Measurements from ENCODE around the gene SAMD13.
A peak's percentile ranks its signal among the peaks of the same experiment; 100 is the strongest.

SAMD13 gene

DNA sequence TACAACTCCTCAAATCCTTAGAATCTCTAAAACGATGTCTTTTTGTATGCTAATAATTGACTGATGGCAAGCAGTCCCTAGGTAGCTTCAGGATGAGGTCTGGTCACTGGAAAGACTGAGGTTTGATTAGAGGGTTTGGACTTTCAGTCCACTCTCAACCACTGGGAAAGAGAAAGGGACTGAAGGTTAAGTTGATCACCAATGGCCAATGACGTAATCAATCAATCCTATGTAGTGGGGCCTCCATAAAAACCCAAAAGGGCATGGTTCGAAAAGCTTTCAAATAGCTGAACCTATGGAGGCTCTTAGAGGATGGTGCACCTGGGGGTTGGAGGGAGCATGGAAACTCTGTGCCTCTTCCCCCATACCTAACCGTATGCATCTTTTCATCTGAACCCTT is 57.2 kb downstream of the SAMD13 start:
- Histone ChIP-seq H3K9me3 (ENCODE audit: control insufficient read depth in 2 of 2, low read length in 2 of 2) (no peaks in the 10 kb centered on the region), H3K27ac (ENCODE audit: low read length) (no peak overlapping the region), H3K36me3 (ENCODE audit: control insufficient read depth in 2 of 2, insufficient read depth in 2 of 2, low read length in 2 of 2) (no peaks in the 10 kb centered on the region), H3K4me3 (ENCODE audit: low read length in 2 of 2) (no peak overlapping the region), H3K27me3 (ENCODE audit: control insufficient read depth in 1 of 2, insufficient read depth in 2 of 2, low read length in 2 of 2) (no peaks in the 10 kb centered on the region), H3K9ac (ENCODE audit: low read length in 2 of 2) (no peak overlapping the region), H3K4me1 (ENCODE audit: control insufficient read depth, insufficient read depth, low read length) (peaks cover 4% of the 10 kb centered on the region)

DNA sequence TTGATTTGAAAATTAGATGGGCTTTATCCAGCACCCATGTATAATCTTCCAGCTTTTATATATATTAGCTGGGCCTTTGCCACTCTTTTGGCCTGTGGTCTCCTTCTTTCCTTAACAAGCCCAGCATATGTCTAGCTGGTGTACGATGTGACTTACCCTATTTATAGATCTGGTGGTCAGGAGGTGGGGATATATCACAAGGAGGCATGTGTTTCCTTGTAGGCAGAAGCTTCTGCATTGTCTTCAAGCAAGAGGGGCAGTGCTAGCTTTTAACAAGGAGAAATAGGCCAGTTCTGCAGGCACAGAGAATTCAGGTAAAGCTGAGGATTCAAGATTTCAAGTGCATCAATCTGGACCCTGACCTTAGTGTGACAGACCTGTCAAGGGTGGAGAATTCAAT is 58.8 kb downstream of the SAMD13 start:
- no peak overlapping the region for H3K9ac ChIP-seq (ENCODE audit: low read length in 2 of 2)
- no peaks in the 10 kb centered on the region for H3K36me3 ChIP-seq (ENCODE audit: control insufficient read depth in 2 of 2, insufficient read depth in 2 of 2, low read length in 2 of 2)
- no peaks in the 10 kb centered on the region for H3K27me3 ChIP-seq (ENCODE audit: control insufficient read depth in 1 of 2, insufficient read depth in 2 of 2, low read length in 2 of 2)
- no peaks in the 10 kb centered on the region for H3K4me1 ChIP-seq (ENCODE audit: control insufficient read depth, insufficient read depth, low read length)
- no peaks in the 10 kb centered on the region for H3K9me3 ChIP-seq (ENCODE audit: control insufficient read depth in 2 of 2, low read length in 2 of 2)
- H3K27ac ChIP-seq (ENCODE audit: low read length) = no peak overlapping the region
- H3K4me3 ChIP-seq (ENCODE audit: low read length in 2 of 2) = no peak overlapping the region

DNA sequence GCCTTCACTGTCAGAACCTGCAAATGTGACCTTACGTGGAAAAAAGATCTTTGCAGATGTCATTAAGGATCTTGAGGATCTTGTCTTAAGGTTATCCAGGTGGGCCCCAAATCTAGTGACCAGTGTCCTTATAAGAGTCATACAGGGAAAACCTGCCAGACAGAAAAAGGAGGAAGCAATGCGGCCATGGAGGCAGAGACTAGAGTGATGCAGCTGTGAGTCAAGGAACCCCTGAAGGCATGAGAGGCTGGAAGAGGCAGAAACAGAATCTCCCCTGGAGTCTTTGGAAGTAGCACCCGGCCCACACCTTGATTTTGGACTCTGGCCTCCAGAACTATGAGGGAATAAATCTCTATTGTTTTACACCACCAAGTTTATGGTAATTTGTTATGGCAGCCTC is 60.3 kb downstream of the SAMD13 start:
- Histone ChIP-seq H3K36me3 (ENCODE audit: control insufficient read depth in 2 of 2, insufficient read depth in 2 of 2, low read length in 2 of 2) (no peaks in the 10 kb centered on the region), H3K9me3 (ENCODE audit: control insufficient read depth in 2 of 2, low read length in 2 of 2) (no peaks in the 10 kb centered on the region), H3K9ac (ENCODE audit: low read length in 2 of 2) (no peak overlapping the region), H3K27me3 (ENCODE audit: control insufficient read depth in 1 of 2, insufficient read depth in 2 of 2, low read length in 2 of 2) (no peaks in the 10 kb centered on the region), H3K4me1 (ENCODE audit: control insufficient read depth, insufficient read depth, low read length) (no peaks in the 10 kb centered on the region), H3K4me3 (ENCODE audit: low read length in 2 of 2) (no peak overlapping the region), H3K27ac (ENCODE audit: low read length) (no peak overlapping the region)

DNA sequence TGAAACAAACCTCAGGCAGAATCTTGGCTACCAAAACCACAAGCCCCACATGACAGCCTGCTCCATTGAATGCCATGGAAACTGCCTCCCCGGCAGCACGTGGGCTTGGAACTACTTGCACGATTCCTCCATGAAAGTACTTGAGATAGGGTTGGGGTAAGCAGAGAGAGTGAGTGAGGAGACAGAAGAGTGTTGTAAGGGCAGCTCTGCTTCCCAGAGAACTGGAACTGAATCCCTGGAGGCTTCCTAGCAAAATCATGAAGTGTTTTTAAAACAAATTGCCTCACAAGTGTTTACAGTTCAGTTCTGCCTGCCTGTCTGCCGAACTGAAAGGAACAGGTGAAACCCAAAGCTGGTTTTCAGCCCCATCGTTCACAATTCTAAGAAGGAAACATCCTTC is 61.5 kb downstream of the SAMD13 start:
- Histone ChIP-seq H3K4me3 (ENCODE audit: low read length in 2 of 2) (peak overlapping the region in 1 of 2 donors; percentile 30), H3K9me3 (ENCODE audit: control insufficient read depth in 2 of 2, low read length in 2 of 2) (no peaks in the 10 kb centered on the region), H3K9ac (ENCODE audit: low read length in 2 of 2) (no peak overlapping the region), H3K4me1 (ENCODE audit: control insufficient read depth, insufficient read depth, low read length) (no peaks in the 10 kb centered on the region), H3K27me3 (ENCODE audit: control insufficient read depth in 1 of 2, insufficient read depth in 2 of 2, low read length in 2 of 2) (no peaks in the 10 kb centered on the region), H3K27ac (ENCODE audit: low read length) (no peak overlapping the region), H3K36me3 (ENCODE audit: control insufficient read depth in 2 of 2, insufficient read depth in 2 of 2, low read length in 2 of 2) (no peaks in the 10 kb centered on the region)

GRCh38 chr1:84363622-84364021 is 62.1 kb downstream of the SAMD13 start:
- no peaks in the 10 kb centered on the region for H3K27me3 ChIP-seq (ENCODE audit: control insufficient read depth in 1 of 2, insufficient read depth in 2 of 2, low read length in 2 of 2)
- no peak overlapping the region for H3K27ac ChIP-seq (ENCODE audit: low read length)
- no peak overlapping the region for H3K4me3 ChIP-seq (ENCODE audit: low read length in 2 of 2)
- H3K36me3 ChIP-seq (ENCODE audit: control insufficient read depth in 2 of 2, insufficient read depth in 2 of 2, low read length in 2 of 2) = no peaks in the 10 kb centered on the region
- no peaks in the 10 kb centered on the region for H3K9me3 ChIP-seq (ENCODE audit: control insufficient read depth in 2 of 2, low read length in 2 of 2)
- H3K4me1 ChIP-seq (ENCODE audit: control insufficient read depth, insufficient read depth, low read length) = no peaks in the 10 kb centered on the region
- no peak overlapping the region for H3K9ac ChIP-seq (ENCODE audit: low read length in 2 of 2)

DNA sequence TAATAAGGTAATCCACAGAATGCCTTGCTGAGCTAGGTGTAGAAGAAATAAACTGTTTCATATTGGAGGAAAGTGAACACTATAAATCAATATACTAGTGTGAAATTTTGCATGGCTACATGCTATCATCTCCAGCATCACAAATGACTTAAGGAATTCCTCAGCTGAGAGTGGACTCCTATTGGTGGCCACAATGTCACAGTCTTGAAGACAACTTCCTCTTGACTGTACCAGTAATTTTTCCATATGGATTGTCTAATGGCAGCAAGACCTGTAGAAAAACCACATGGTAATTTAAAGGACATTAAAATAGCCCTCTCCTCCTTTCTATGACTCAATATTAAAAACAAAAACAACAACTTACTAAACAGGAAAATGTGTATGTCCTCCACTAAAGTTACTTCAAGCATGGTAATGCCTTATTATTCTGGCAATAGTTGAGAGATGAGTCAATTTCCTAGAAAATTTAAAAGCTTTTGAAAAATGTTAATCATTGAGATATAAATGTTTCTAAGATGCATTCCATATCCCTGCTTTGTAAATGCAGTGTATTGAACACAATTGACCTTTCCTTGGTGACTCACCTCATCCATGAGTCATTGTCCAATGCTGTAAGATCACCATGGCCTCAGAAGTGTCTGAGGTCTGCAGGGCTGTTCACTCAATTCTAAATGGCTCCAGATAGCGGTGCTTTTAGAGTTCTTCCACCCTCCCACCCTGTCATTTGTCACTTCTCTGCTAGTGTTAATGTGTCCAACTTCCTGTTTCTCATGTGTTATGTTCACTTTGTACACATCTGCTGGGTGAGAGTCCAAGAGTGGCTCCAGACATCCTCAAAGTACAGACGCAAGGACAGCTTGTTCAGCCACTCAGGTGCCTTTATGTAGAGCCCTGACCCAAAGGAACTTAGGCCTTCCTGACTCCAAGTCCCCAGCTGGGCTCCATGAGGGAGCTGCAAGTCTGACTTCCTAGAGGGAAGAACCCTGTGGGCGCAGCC is 64.0 kb downstream of the SAMD13 start:
- Histone ChIP-seq H3K9me3 (ENCODE audit: control insufficient read depth in 2 of 2, low read length in 2 of 2) (no peaks in the 10 kb centered on the region), H3K4me1 (ENCODE audit: control insufficient read depth, insufficient read depth, low read length) (no peaks in the 10 kb centered on the region), H3K4me3 (ENCODE audit: low read length in 2 of 2) (no peak overlapping the region), H3K27me3 (ENCODE audit: control insufficient read depth in 1 of 2, insufficient read depth in 2 of 2, low read length in 2 of 2) (no peaks in the 10 kb centered on the region), H3K27ac (ENCODE audit: low read length) (no peak overlapping the region), H3K9ac (ENCODE audit: low read length in 2 of 2) (no peak overlapping the region), H3K36me3 (ENCODE audit: control insufficient read depth in 2 of 2, insufficient read depth in 2 of 2, low read length in 2 of 2) (no peaks in the 10 kb centered on the region)

- H3K27me3 ChIP-seq (ENCODE audit: control insufficient read depth in 1 of 2, insufficient read depth in 2 of 2, low read length in 2 of 2) = no peaks in the 10 kb centered on the region
- H3K4me3 ChIP-seq (ENCODE audit: low read length in 2 of 2) = no peak overlapping the region
- H3K9me3 ChIP-seq (ENCODE audit: control insufficient read depth in 2 of 2, low read length in 2 of 2) = no peaks in the 10 kb centered on the region
- no peaks in the 10 kb centered on the region for H3K36me3 ChIP-seq (ENCODE audit: control insufficient read depth in 2 of 2, insufficient read depth in 2 of 2, low read length in 2 of 2)
- H3K9ac ChIP-seq (ENCODE audit: low read length in 2 of 2) = no peak overlapping the region
- no peak overlapping the region for H3K27ac ChIP-seq (ENCODE audit: low read length)
- no peaks in the 10 kb centered on the region for H3K4me1 ChIP-seq (ENCODE audit: control insufficient read depth, insufficient read depth, low read length)
Observed at GRCh38 chr1:84366786-84367185, 65.3 kb downstream of the SAMD13 start.

DNA sequence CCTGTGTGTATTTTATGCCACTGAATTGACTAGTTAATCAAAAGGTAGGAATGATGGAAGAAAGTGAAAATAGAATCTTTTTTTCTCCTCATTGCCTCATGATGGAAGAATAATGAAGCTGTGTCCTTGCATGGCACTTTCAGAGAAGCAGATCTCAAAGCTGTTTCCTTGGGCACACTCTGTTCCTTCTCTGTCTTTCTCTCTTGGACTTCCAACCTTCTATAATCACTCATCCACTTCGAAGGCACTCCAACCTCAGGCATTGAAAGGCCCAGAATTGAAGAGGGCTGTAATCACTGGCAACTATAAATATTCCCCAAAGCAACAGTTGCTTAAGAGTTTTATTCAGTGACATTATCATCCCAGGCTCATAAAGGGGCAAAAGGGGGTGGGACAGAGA is 65.7 kb downstream of the SAMD13 start:
- H3K9ac ChIP-seq (ENCODE audit: low read length in 2 of 2) = no peak overlapping the region
- H3K27ac ChIP-seq (ENCODE audit: low read length) = no peak overlapping the region
- H3K4me1 ChIP-seq (ENCODE audit: control insufficient read depth, insufficient read depth, low read length) = no peaks in the 10 kb centered on the region
- H3K4me3 ChIP-seq (ENCODE audit: low read length in 2 of 2) = no peak overlapping the region
- H3K9me3 ChIP-seq (ENCODE audit: control insufficient read depth in 2 of 2, low read length in 2 of 2) = no peaks in the 10 kb centered on the region
- H3K27me3 ChIP-seq (ENCODE audit: control insufficient read depth in 1 of 2, insufficient read depth in 2 of 2, low read length in 2 of 2) = no peaks in the 10 kb centered on the region
- H3K36me3 ChIP-seq (ENCODE audit: control insufficient read depth in 2 of 2, insufficient read depth in 2 of 2, low read length in 2 of 2) = no peaks in the 10 kb centered on the region

GRCh38 chr1:84368441-84368840 is 66.9 kb downstream of the SAMD13 start:
- no peak overlapping the region for H3K27ac ChIP-seq (ENCODE audit: low read length)
- no peaks in the 10 kb centered on the region for H3K36me3 ChIP-seq (ENCODE audit: control insufficient read depth in 2 of 2, insufficient read depth in 2 of 2, low read length in 2 of 2)

DNA sequence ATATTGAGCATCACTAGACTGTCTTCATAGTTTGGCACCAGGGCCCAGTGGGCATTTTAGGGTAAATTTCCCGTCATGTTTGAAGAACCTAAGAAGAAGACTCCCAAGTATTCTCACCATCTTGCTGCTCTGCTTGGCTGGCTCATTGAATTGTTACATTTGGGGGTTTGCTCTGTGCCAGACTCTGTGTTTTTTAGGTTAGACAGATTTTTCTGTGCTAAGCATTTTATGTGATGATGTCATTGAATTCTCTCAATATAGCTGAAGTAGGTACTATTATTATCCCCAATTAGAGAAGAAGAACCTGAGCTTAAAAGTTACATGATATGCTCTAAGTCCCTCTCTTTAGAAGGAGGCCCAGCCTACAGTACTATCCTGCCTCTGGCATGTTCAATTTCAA is 68.8 kb downstream of the SAMD13 start:
- H3K36me3 ChIP-seq (ENCODE audit: control insufficient read depth in 2 of 2, insufficient read depth in 2 of 2, low read length in 2 of 2) = no peaks in the 10 kb centered on the region
- H3K4me1 ChIP-seq (ENCODE audit: control insufficient read depth, insufficient read depth, low read length) = peaks cover 4% of the 10 kb centered on the region
- no peaks in the 10 kb centered on the region for H3K9me3 ChIP-seq (ENCODE audit: control insufficient read depth in 2 of 2, low read length in 2 of 2)
- no peak overlapping the region for H3K9ac ChIP-seq (ENCODE audit: low read length in 2 of 2)
- H3K27ac ChIP-seq (ENCODE audit: low read length) = no peak overlapping the region
- H3K27me3 ChIP-seq (ENCODE audit: control insufficient read depth in 1 of 2, insufficient read depth in 2 of 2, low read length in 2 of 2) = no peaks in the 10 kb centered on the region
- H3K4me3 ChIP-seq (ENCODE audit: low read length in 2 of 2) = no peak overlapping the region

More at GRCh38 chr1:84368441-84368840, 66.9 kb downstream of the SAMD13 start:
- Histone ChIP-seq H3K4me1 (ENCODE audit: control insufficient read depth, insufficient read depth, low read length) (no peaks in the 10 kb centered on the region), H3K9me3 (ENCODE audit: control insufficient read depth in 2 of 2, low read length in 2 of 2) (no peaks in the 10 kb centered on the region), H3K4me3 (ENCODE audit: low read length in 2 of 2) (no peak overlapping the region), H3K27me3 (ENCODE audit: control insufficient read depth in 1 of 2, insufficient read depth in 2 of 2, low read length in 2 of 2) (no peaks in the 10 kb centered on the region), H3K9ac (ENCODE audit: low read length in 2 of 2) (no peak overlapping the region)

GRCh38 chr1:84370831-84371394 is 69.4 kb downstream of the SAMD13 start:
- H3K4me1 ChIP-seq (ENCODE audit: control insufficient read depth, insufficient read depth, low read length) = peaks cover 4% of the 10 kb centered on the region
- H3K27me3 ChIP-seq (ENCODE audit: control insufficient read depth in 1 of 2, insufficient read depth in 2 of 2, low read length in 2 of 2) = no peaks in the 10 kb centered on the region
- no peaks in the 10 kb centered on the region for H3K9me3 ChIP-seq (ENCODE audit: control insufficient read depth in 2 of 2, low read length in 2 of 2)
- H3K9ac ChIP-seq (ENCODE audit: low read length in 2 of 2) = no peak overlapping the region
- H3K36me3 ChIP-seq (ENCODE audit: control insufficient read depth in 2 of 2, insufficient read depth in 2 of 2, low read length in 2 of 2) = no peaks in the 10 kb centered on the region
- no peak overlapping the region for H3K4me3 ChIP-seq (ENCODE audit: low read length in 2 of 2)
- H3K27ac ChIP-seq (ENCODE audit: low read length) = no peak overlapping the region

Measured in stomach smooth muscle (tissue), 2 donors.